Caco-2 (cell line): Measurements from ENCODE around the gene NOL9. TPM values are rescaled to one million over a fixed set of nuclear protein-coding genes. Genes with fewer than 3 reads are reported as not detected.

Experiments used
- BruUV-seq: library from RNA; stranded (reverse); fragments of 400-500 nt; replicated peaks from 2 replicates; lab custom pipeline; 2021; lab: Mats Ljungman, UMichigan
- CTCF ChIA-PET: fragments of 300-600 bp; sonication (Branson Sonifier 250); formaldehyde crosslinking; loops from one replicate; lab custom pipeline; 2022; ENCODE audit warnings: antibody characterized with exemption; lab: Charles Lee
- POLR2A ChIA-PET: fragments of 300-600 bp; sonication (Branson Sonifier 250); formaldehyde crosslinking; loops from one replicate; lab custom pipeline; 2022; ENCODE audit warnings: antibody characterized with exemption; lab: Charles Lee
- DNase-seq, 2 experiments: peaks; one replicate each; pipeline versions ENCODE4 v3.0.0 to v3.0.0-alpha.2; 2020 to 2022
- H3K27me3 ChIP-seq: replicated peaks from 2 replicates; pipeline ENCODE4 v1.6.0; 2011; ENCODE audit warnings: low read length; ENCODE audit not compliant: control insufficient read depth, insufficient read depth
- H3K36me3 ChIP-seq: 2 replicates; pipeline ENCODE4 v1.5.1; 2011; ENCODE audit warnings: low read length; ENCODE audit not compliant: control insufficient read depth, insufficient read depth
- H3K4me1 ChIP-seq: fragments of 250-450 bp; sonication (Bioruptor Pico); 2 replicates; pipeline ENCODE4 v1.5.1; 2020; ENCODE audit warnings: mild to moderate bottlenecking
- H3K4me3 ChIP-seq: 2 replicates; pipeline ENCODE4 v1.5.1; 2011; ENCODE audit warnings: low read depth, mild to moderate bottlenecking, control low read depth, low read length
- H3K9me3 ChIP-seq: fragments of 250-450 bp; sonication (Bioruptor Pico); 2 replicates; pipeline ENCODE4 v1.5.1; 2020; ENCODE audit warnings: mild to moderate bottlenecking, moderate library complexity
- H3K27ac Mint-ChIP-seq: one replicate; pipeline ENCODE4 v1.8.0; 2022; ENCODE audit warnings: mixed read lengths; ENCODE audit not compliant: unreplicated experiment
- H3K27me3 Mint-ChIP-seq: one replicate; pipeline ENCODE4 v1.8.0; 2022; ENCODE audit warnings: mixed read lengths; ENCODE audit not compliant: insufficient read depth, unreplicated experiment
- H3K36me3 Mint-ChIP-seq: one replicate; pipeline ENCODE4 v1.8.0; 2022; ENCODE audit warnings: mild to moderate bottlenecking, mixed read lengths; ENCODE audit not compliant: insufficient read depth, unreplicated experiment
- H3K4me1 Mint-ChIP-seq: one replicate; pipeline ENCODE4 v1.8.0; 2022; ENCODE audit warnings: low read depth, mixed read lengths; ENCODE audit not compliant: unreplicated experiment
- H3K4me3 Mint-ChIP-seq: one replicate; pipeline ENCODE4 v1.8.0; 2022; ENCODE audit warnings: mild to moderate bottlenecking, moderate library complexity, mixed read lengths; ENCODE audit not compliant: unreplicated experiment
- H3K9me3 Mint-ChIP-seq: one replicate; pipeline ENCODE4 v1.8.0; 2022; ENCODE audit warnings: mixed read lengths; ENCODE audit not compliant: unreplicated experiment
- CTCF ChIP-seq, 2 experiments: fragments of 200-600 bp in 1 of 2; IDR thresholded peaks; 1 replicate in 1 of 2; 2 replicates in 1 of 2; pipeline versions ENCODE4 v1.5.1 to v1.8.0; 2011 to 2022; ENCODE audit warnings: antibody characterized with exemption in 1 of 2, control low read depth in 1 of 2, inconsistent platforms in 1 of 2, low read depth in 1 of 2, low read length in 1 of 2, mild to moderate bottlenecking in 1 of 2, moderate library complexity in 1 of 2; ENCODE audit not compliant: insufficient read depth in 1 of 2, severe bottlenecking in 1 of 2, unreplicated experiment in 1 of 2
- intact Hi-C: fragments of 100-400 bp; cut with micrococcal nuclease; formaldehyde crosslinking; loops from one replicate; pipeline ENCODE4 v1.10.0; 2022; ENCODE audit not compliant: unreplicated experiment
- total RNA-seq: library from RNA; stranded (reverse); gene quantifications from 2 replicates; pipeline ENCODE4 v1.2.3, GENCODE V29; 2022

NOL9 gene
- total RNA-seq, 1 experiment from 2014 or later, result 33.6 TPM

DNA sequence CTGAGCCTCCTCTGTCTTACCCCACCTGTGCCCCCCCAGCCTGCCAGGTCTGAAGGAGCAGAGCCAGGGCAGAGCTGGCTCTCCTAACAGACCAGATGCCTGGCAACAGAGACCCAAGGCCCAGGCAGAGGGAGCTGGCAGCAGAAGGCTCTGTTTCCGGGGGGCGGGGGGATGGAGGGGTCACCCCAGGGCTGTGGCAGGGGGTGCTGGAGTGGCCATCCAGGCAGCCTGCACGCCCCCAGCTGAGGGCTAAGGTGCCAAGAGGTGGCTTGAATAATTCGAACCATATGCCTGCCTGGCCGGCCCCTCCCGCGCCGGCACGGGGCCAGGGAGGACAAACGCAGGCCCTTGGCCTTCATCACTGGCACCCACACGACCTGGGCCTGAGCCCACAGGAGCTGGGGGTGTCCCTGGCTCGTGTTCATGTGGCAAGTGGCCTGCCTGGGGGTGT is 46.8 kb downstream of the NOL9 start:
- CTCF ChIA-PET, result no interaction called here
- Mint-ChIP-seq H3K4me3 (no peak overlapping the region), H3K27ac (no peak overlapping the region), H3K4me1 (no peaks in the 10 kb centered on the region), H3K36me3 (no peaks in the 10 kb centered on the region), H3K9me3 (no peaks in the 10 kb centered on the region), H3K27me3 (no peaks in the 10 kb centered on the region)
- no peak for DNase-seq
- POLR2A ChIA-PET, result no interaction called here
- intact Hi-C loops, result no loop called here
- Histone ChIP-seq H3K36me3 (no peaks in the 10 kb centered on the region), H3K27me3 (no peaks in the 10 kb centered on the region), H3K4me1 (no peaks in the 10 kb centered on the region), H3K4me3 (no peak overlapping the region), H3K9me3 (no peaks in the 10 kb centered on the region)
- BruUV-seq, result no TSS peak
- TF ChIP-seq CTCF (IDR thresholded peaks at IDR 0.05; ENCODE audit: insufficient read depth in 1 of 2, low read depth in 1 of 2, low read length in 1 of 2, severe bottlenecking in 1 of 2, unreplicated experiment in 1 of 2), result no peak

DNA sequence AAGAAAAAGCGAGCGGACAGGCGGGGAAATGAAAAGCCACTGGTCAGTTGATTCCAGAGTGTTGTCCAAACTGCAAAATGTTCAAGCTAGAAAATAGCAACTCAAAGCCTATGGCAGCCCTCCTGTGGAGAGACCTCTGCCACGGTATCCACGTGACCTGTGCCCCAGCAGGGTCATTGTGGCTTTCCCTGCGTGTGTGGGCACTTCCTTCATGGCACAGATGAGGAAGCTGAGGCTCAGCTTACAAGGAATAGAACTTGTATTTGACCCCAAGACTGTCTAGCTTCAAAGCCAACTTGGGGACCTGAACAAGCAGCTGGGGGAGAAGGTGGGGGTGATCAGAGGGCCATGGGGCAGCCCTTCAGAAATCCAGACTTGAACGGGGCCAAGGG is 47.3 kb downstream of the NOL9 start:
- Mint-ChIP-seq H3K9me3 (no peaks in the 10 kb centered on the region), H3K4me3 (no peak overlapping the region), H3K4me1 (no peaks in the 10 kb centered on the region), H3K27me3 (no peaks in the 10 kb centered on the region), H3K27ac (no peak overlapping the region), H3K36me3 (no peaks in the 10 kb centered on the region)
- TF ChIP-seq CTCF (IDR thresholded peaks at IDR 0.05; ENCODE audit: insufficient read depth in 1 of 2, low read depth in 1 of 2, low read length in 1 of 2, severe bottlenecking in 1 of 2, unreplicated experiment in 1 of 2), result no peak
- H3K4me3 ChIP-seq, result no peak overlapping the region
- ChIA-PET CTCF (no interaction called here), POLR2A (no interaction called here)
- DNase-seq, result no peak
- BruUV-seq, result no TSS peak
- no peaks in the 10 kb centered on the region for H3K36me3 ChIP-seq
- no peaks in the 10 kb centered on the region for H3K9me3 ChIP-seq
- no peaks in the 10 kb centered on the region for H3K4me1 ChIP-seq
- intact Hi-C loops, result no loop called here
- H3K27me3 ChIP-seq, result no peaks in the 10 kb centered on the region

GRCh38 chr1:6506210-6507036 is 47.9 kb downstream of the NOL9 start:
- TF ChIP-seq CTCF (IDR thresholded peaks at IDR 0.05; ENCODE audit: insufficient read depth in 1 of 2, low read depth in 1 of 2, low read length in 1 of 2, severe bottlenecking in 1 of 2, unreplicated experiment in 1 of 2), result no peak
- no peaks in the 10 kb centered on the region for H3K9me3 ChIP-seq
- H3K27me3 ChIP-seq, result no peaks in the 10 kb centered on the region
- H3K36me3 Mint-ChIP-seq, result no peaks in the 10 kb centered on the region
- H3K4me3 Mint-ChIP-seq, result no peak overlapping the region
- DNase-seq, result no peak
- ChIA-PET POLR2A (no interaction called here), CTCF (no interaction called here)
- no peaks in the 10 kb centered on the region for H3K9me3 Mint-ChIP-seq
- H3K27me3 Mint-ChIP-seq, result no peaks in the 10 kb centered on the region
- intact Hi-C loops, result no loop called here
- no peak overlapping the region for H3K4me3 ChIP-seq
- no peak overlapping the region for H3K27ac Mint-ChIP-seq
- no peaks in the 10 kb centered on the region for H3K36me3 ChIP-seq
- H3K4me1 Mint-ChIP-seq, result no peaks in the 10 kb centered on the region
- no peaks in the 10 kb centered on the region for H3K4me1 ChIP-seq
- BruUV-seq, result no TSS peak
